ENCODE results near the gene KISS1R.

KISS1R gene

GRCh38 chr19:900302-901111 is 16.6 kb upstream of the KISS1R start:
- no peak for DNase-seq

- DNase-seq: no peak
These were observed 15.7 kb upstream of the KISS1R start for GRCh38 chr19:901216-902092.

- no peak for DNase-seq
These were observed 15.1 kb upstream of the KISS1R start for GRCh38 chr19:902093-902370.

- DNase-seq: no peak
These were observed 14.5 kb upstream of the KISS1R start for GRCh38 chr19:902446-903226.

- DNase-seq: no peak
These were observed 13.8 kb upstream of the KISS1R start for GRCh38 chr19:903266-903797.

GRCh38 chr19:904545-904944 is 12.6 kb upstream of the KISS1R start:
- no peak for DNase-seq

DNA sequence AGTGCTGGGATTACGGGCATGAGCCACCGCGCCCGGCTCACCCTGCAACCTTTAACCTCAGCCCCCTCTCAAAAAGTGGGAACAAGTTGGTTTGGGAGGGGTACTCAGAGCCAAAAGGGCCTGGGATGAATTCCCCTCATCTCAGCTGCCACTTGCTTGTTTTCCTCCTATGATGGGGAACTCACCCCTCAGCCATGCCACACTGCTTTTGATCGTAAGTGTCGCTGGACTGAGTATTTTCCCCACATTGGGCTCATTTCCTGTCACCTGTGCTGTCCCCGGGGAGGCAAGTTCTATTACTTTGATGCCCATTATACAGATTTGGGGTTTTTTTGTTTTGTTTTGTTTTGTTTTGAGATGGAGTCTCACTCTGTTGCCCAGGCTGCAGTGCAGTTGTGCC is 10.7 kb upstream of the KISS1R start:
- no peak for DNase-seq

DNA sequence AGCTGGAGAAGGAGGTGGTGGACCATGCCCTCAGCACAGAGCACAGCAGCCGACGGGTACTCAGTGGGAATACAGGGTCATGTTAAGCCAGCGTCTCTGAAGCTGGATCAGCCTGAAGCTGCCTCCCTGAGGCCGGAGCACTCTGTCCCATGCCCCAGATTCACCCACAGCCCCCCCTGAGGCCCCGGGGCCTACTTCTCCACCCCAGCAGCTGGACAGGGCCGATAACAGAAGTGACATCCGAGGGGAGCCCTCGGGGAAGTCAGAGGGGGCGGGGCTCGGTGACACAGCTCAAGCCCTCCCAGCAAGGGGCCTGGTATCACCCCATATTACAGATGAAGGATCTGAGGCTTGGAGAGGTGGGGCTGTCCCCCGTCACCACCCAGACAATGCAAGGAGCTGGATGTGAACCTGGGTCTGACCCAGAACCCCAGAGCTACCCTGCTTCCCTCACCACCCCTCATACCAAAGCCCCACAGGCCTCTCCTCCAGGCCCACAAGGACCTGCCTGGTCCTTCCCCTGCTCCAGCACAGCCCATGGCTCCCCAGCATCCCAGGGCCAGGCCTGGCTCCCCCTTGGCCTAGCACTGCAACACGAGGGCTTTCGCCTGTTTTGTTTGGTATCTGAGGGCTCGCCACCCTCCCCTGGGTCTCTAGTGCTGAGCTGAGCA is 9.8 kb upstream of the KISS1R start:
- DNase-seq: no peak

- DNase-seq: no peak
These were observed 5.7 kb upstream of the KISS1R start for GRCh38 chr19:911197-912033.

DNA sequence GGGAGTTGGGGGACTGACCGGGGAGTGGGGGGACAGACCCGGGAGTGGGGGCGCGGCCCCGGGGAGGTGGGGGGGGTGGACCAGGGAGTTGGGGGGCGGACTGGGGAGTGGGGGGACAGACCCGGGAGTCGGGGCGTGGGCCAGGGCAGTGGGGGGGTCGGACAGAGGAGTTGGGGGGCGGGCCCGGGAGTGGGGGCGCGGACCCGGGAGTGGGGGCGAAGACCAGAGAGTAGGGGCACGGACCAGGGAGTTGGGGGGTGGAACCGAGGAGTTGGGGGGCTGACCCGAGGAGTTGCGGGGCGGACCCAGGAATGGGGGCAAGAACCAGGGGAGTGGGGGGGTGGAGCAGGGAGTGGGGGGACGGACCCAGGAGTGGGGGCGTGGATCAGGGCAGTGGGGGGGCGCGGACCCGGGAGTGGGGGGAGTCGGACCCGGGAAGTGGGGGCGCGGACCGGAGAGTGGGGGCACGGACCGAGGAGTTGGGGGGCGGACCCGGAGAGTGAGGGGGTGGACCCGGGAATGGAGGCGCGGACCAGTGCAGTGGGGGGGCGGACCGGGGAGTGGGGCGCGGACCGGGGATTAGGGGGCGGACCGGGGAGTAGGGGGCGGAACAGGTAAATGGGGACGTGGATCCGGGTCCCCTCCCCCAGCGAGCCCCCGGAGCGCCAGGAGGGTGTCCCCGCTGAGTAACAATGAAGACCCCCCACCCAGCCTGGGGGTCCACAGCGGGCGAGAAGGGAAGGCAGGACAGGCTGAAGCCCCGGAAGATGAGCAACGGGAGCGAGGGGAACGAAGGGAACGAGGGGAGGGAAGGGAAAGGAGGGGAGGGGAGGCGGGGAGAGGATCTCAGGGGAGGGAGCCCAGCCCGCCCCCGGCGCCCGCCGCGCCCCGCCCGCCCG is 4.7 kb upstream of the KISS1R start:
- DNase-seq: no peak

GRCh38 chr19:913080-913748 is 3.9 kb upstream of the KISS1R start, which contains the start of gene R3HDM4:
TSS of gene R3HDM4 (minus strand) at chr19:913219. CDS start at chr19:913157, 62 bp downstream.
- DNase-seq: peak; percentile 86

DNA sequence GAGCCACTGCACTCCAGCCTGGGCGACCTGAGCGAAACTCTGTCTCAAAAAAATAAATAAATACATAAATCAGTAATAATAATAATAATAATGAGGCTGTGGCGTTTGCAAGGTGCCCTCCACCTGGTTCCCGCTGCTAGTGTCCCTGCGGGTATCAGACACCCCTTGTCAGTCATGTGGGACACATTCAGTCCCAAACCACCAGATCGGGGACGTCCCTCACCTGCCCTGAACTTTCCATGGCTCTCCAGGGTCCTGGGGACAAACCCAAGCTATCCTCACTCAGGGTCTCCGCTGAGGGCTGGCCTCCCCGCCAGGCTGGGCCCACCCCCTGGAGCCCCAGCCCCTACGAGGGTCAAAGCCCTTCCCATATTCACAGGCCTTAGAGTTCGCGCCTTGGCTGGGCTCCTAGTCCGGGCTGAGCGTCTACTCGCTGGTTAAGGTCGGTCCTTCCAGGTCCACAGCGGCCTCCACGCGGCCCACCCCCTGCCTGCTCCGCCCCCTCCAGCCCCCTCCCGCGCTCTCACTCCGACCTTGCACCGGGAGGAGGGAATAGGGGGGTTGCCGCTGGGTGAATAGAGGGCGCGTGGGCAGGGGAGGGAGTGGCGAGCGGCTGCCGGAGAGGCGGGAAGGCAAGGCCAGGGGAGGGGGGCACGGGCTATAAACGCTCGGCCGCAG is 349 bp upstream of the KISS1R start:
- DNase-seq: peak; percentile 55

DNA sequence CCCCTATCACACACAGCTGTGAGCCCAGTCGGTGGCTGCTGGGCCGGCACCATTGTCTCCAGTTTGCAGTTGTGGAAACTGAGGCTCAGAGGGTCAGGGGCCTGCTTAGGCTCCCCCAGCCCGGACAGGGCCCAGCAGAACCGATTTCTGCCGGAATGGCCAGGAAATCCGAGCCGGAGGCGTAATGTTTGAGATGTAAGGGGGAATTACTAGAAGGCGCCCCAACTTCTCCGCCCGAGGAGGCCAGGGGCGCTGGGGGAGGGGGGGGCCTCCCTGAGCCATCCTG is 962 bp downstream of the KISS1R start:
- DNase-seq: no peak

- DNase-seq: no peak
These were observed 1.5 kb downstream of the KISS1R start for GRCh38 chr19:918481-919198.

DNA sequence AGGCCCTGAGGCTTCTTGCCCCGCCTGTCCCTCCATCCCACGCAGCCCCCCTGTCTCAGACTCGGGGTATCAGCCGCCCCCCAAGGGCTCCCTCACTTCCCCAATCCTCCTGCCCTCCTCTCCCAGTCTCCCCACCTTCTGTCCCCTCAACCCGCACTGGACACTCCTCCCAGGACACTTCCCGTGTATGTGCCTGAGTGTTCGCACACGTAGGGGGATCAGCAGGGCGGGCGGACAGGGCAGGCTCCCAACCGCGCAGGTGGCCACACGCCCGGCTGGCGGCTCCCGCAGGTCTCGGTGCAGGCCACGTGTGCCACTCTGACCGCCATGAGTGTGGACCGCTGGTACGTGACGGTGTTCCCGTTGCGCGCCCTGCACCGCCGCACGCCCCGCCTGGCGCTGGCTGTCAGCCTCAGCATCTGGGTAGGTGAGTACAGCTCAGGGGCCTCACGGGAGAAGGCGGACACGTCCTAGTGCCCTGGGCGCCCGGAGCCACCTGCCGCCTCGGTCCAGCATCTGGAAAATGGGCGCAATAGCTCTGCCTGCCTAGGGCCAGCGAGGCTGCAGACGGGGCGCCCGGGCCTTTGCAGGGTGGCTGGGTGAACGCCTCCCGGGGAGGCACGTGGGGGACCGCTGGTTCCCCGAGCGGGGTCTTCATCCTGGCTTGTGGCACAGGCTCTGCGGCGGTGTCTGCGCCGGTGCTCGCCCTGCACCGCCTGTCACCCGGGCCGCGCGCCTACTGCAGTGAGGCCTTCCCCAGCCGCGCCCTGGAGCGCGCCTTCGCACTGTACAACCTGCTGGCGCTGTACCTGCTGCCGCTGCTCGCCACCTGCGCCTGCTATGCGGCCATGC is 2.3 kb downstream of the KISS1R start:
- DNase-seq: no peak

- peak; percentile 65 for DNase-seq
These were observed 3.1 kb downstream of the KISS1R start for GRCh38 chr19:920051-920864.

- DNase-seq: no peak
These were observed 7.5 kb downstream of the KISS1R start for GRCh38 chr19:924553-925086.

Measured in stimulated activated CD4-positive, alpha-beta T cell treated with anti-CD3 and anti-CD28 coated beads, Interleukin-12 subunit alpha, Interleukin-12 subunit beta, amount 100 ng/mL, for 4 hours (primary cell).